B cell (primary cell): ENCODE data around the gene VAC14. TPM values are rescaled to one million over a fixed set of nuclear protein-coding genes. Genes with fewer than 3 reads are reported as not detected.

ENCODE experiments used
- ATAC-seq: fragments of 200-7000 bp; cut with Tn5 transposase; one replicate; pipeline ENCODE4 v1.10.0; 2021; ENCODE audit warnings: low read depth, mild to moderate bottlenecking, moderate number of reproducible peaks, moderate library complexity
- CTCF ChIA-PET: fragments of 350-600 bp; sonication (Branson Sonifier 250); formaldehyde crosslinking; loops from one replicate; lab custom pipeline; 2021; ENCODE audit warnings: antibody characterized with exemption, inconsistent platforms; lab: Charles Lee
- POLR2A ChIA-PET: fragments of 350-600 bp; sonication (Branson Sonifier 250); formaldehyde crosslinking; loops from one replicate; lab custom pipeline; 2021; ENCODE audit warnings: antibody characterized with exemption; lab: Charles Lee
- DNase-seq: peaks from one replicate; pipeline ENCODE4 v3.0.0; 2013
- H2AFZ ChIP-seq: 2 replicates; pipeline ENCODE4 v1.6.1; 2012; ENCODE audit warnings: mild to moderate bottlenecking, low read depth, low read length; ENCODE audit not compliant: insufficient read depth, poor library complexity, severe bottlenecking
- H3K27ac ChIP-seq, 2 donors: 1 replicate in 1 of 2; 2 replicates in 1 of 2; pipeline ENCODE4 v1.5.1; 2012 to 2013; ENCODE audit warnings: low read length in 2 of 2, mild to moderate bottlenecking in 2 of 2, moderate library complexity in 1 of 2
- H3K27me3 ChIP-seq, 4 experiments: fragments of 200-600 bp in 1 of 4; sonication (generic) in 1 of 4; replicated peaks in 1 of 4; 1 replicate in 2 of 4; 2 replicates in 2 of 4; pipeline versions ENCODE4 v1.6.1 to v1.7.0; 2013 to 2016; ENCODE audit warnings: low read length in 3 of 4, mild to moderate bottlenecking in 2 of 4, mixed read lengths in 1 of 4, moderate library complexity in 1 of 4; ENCODE audit not compliant: insufficient read depth in 4 of 4, control insufficient read depth in 3 of 4; ENCODE audit errors: control extremely low read depth in 1 of 4
- H3K36me3 ChIP-seq, 2 experiments: replicated peaks in 1 of 2; 1 replicate in 1 of 2; 2 replicates in 1 of 2; pipeline versions ENCODE4 v1.6.1 to v1.7.1; 2013; ENCODE audit warnings: low read length in 1 of 2; ENCODE audit not compliant: insufficient read depth in 2 of 2, control insufficient read depth in 1 of 2; ENCODE audit errors: control extremely low read depth in 1 of 2, extremely low read depth in 1 of 2
- H3K4me1 ChIP-seq, 2 donors: fragments of 200-600 bp in 1 of 2; sonication (generic) in 1 of 2; 1 replicate in 1 of 2; 2 replicates in 1 of 2; pipeline versions ENCODE4 v1.5.1 to v1.6.1; 2013 to 2017; ENCODE audit warnings: low read length in 2 of 2; ENCODE audit not compliant: control insufficient read depth in 2 of 2, insufficient read depth in 2 of 2
- H3K4me2 ChIP-seq: replicated peaks from 2 replicates; pipeline ENCODE3; 2012; ENCODE audit warnings: mild to moderate bottlenecking, low read depth, low read length; ENCODE audit not compliant: poor library complexity, severe bottlenecking
- H3K4me3 ChIP-seq, 5 experiments: fragments of 200-600 bp in 1 of 5; sonication (generic) in 1 of 5; 1 replicate in 3 of 5; 2 replicates in 2 of 5; pipeline versions ENCODE4 v1.5.1 to v1.7.0; 2011 to 2016; ENCODE audit warnings: low read length in 4 of 5, mild to moderate bottlenecking in 4 of 5, low read depth in 2 of 5, control low read depth in 1 of 5, moderate library complexity in 1 of 5; ENCODE audit not compliant: insufficient read depth in 1 of 5; ENCODE audit errors: control extremely low read depth in 1 of 5, extremely low read depth in 1 of 5
- H3K79me2 ChIP-seq: fragments of 200-600 bp; sonication (generic); one replicate; pipeline ENCODE4 v1.6.0; 2016; ENCODE audit warnings: low read length; ENCODE audit not compliant: control insufficient read depth, insufficient read depth
- H3K9ac ChIP-seq: fragments of 200-600 bp; sonication (generic); 2 replicates; pipeline ENCODE4 v1.6.1; 2017; ENCODE audit warnings: mild to moderate bottlenecking, low read length, moderate library complexity
- H3K9me3 ChIP-seq, 3 donors: one replicate each; pipeline versions ENCODE4 v1.6.1 to v1.7.1; 2013; ENCODE audit warnings: low read length in 2 of 3; ENCODE audit not compliant: control insufficient read depth in 2 of 3, insufficient read depth in 1 of 3; ENCODE audit errors: control extremely low read depth in 1 of 3
- H4K20me1 ChIP-seq: 2 replicates; pipeline ENCODE4 v1.6.0; 2012; ENCODE audit warnings: mild to moderate bottlenecking, low read length; ENCODE audit not compliant: insufficient read depth, control insufficient read depth, poor library complexity, severe bottlenecking
- H3K27ac Mint-ChIP-seq: one replicate; pipeline ENCODE4 v1.8.0; 2021; ENCODE audit warnings: mixed read lengths
- H3K27me3 Mint-ChIP-seq: one replicate; pipeline ENCODE4 v1.8.0; 2021; ENCODE audit warnings: mixed read lengths
- H3K4me1 Mint-ChIP-seq: one replicate; pipeline ENCODE4 v1.8.0; 2021; ENCODE audit warnings: mixed read lengths
- H3K4me3 Mint-ChIP-seq: one replicate; pipeline ENCODE4 v1.8.0; 2021; ENCODE audit warnings: mixed read lengths
- H3K9me3 Mint-ChIP-seq: one replicate; pipeline ENCODE4 v1.8.0; 2022; ENCODE audit warnings: mixed read lengths; ENCODE audit not compliant: insufficient read depth
- CTCF ChIP-seq: fragments of 200-600 bp; IDR thresholded peaks from one replicate; pipeline ENCODE4 v1.8.0; 2022; ENCODE audit warnings: antibody characterized with exemption, mild to moderate bottlenecking
- EZH2 ChIP-seq: IDR thresholded peaks from 2 replicates; pipeline ENCODE4 v1.6.1; 2012; ENCODE audit warnings: borderline replicate concordance, low read depth, mild to moderate bottlenecking, moderate library complexity, low read length; ENCODE audit not compliant: insufficient read depth, poor library complexity, severe bottlenecking
- whole genome bisulfite sequencing: methylation state at CpG from one replicate; pipeline ENCODE4 v1.1.5; 2013; ENCODE audit warnings: missing lambda C conversion rate; ENCODE audit not compliant: insufficient coverage; 5-methylcytosine and 5-hydroxymethylcytosine counted together
- intact Hi-C: fragments of 100-400 bp; cut with micrococcal nuclease; formaldehyde crosslinking; loops from one replicate; pipeline ENCODE4 v1.10.0; 2022
- polyA plus RNA-seq: library from polyadenylated mRNA; depleted of rRNA; stranded (reverse); fragments of >200 nt; gene quantifications from 2 replicates; pipeline ENCODE4 v1.2.3, GENCODE V29; 2012
- total RNA-seq, 2 donors: library from RNA; stranded (reverse); fragments of 120-200 nt in 1 of 2; gene quantifications; 1 replicate in 1 of 2; 2 replicates in 1 of 2; pipeline versions ENCODE4 v1.2.3 to v1.2.4, GENCODE V29; 2013 to 2022

Gene VAC14
- total and polyA plus RNA-seq, 2 donors (not counting 1 experiment from before 2014, with no cell fraction given), result 42.6 to 64.7 TPM

GRCh38 chr16:70808371-70808770 lies 7.4 kb upstream of the VAC14 start:
- no peak overlapping the region for H3K9ac ChIP-seq
- Mint-ChIP-seq H3K4me3 (no peak overlapping the region), H3K4me1 (no peaks in the 10 kb centered on the region), H3K9me3 (no peaks in the 10 kb centered on the region), H3K27ac (no peak overlapping the region), H3K27me3 (peaks cover 27% of the 10 kb centered on the region)
- no peak overlapping the region for H2AFZ ChIP-seq
- H3K27me3 ChIP-seq, result peaks cover 0 to 11% (median 3%) of the 10 kb centered on the region in 4 experiments
- no peaks in the 10 kb centered on the region for H3K79me2 ChIP-seq
- ChIA-PET POLR2A (no interaction called here), CTCF (no interaction called here)
- H3K27ac ChIP-seq, result no peak overlapping the region
- no peak overlapping the region for H3K4me3 ChIP-seq
- TF ChIP-seq EZH2, result no peak
- no peak for TF ChIP-seq CTCF
- H3K36me3 ChIP-seq, result no peaks in the 10 kb centered on the region
- no peak overlapping the region for H3K4me2 ChIP-seq
- ATAC-seq (no peak), DNase-seq (no peak)
- no peaks in the 10 kb centered on the region for H3K4me1 ChIP-seq
- intact Hi-C loops, result loop anchor here (10.0 kb wide), 1 partner anchor 1286 kb away; the partner anchor contains the start of genes DHX38 and TXNL4B
- H4K20me1 ChIP-seq, result no peaks in the 10 kb centered on the region
- H3K9me3 ChIP-seq, result no peaks in the 10 kb centered on the region

GRCh38 chr16:70805787-70806186 lies 4.8 kb upstream of the VAC14 start:
- peaks cover 0 to 4% of the 10 kb centered on the region in 2 donors for H3K4me1 ChIP-seq
- Mint-ChIP-seq H3K27ac (no peak overlapping the region), H3K9me3 (no peaks in the 10 kb centered on the region), H3K4me3 (no peak overlapping the region), H3K4me1 (peaks cover 8% of the 10 kb centered on the region), H3K27me3 (peaks cover 27% of the 10 kb centered on the region)
- H3K27ac ChIP-seq, result no peak overlapping the region
- H3K4me3 ChIP-seq, result no peak overlapping the region
- no peaks in the 10 kb centered on the region for H4K20me1 ChIP-seq
- DNase-seq, result no peak
- H3K9ac ChIP-seq, result no peak overlapping the region
- peaks cover 0 to 2% (median 2%) of the 10 kb centered on the region in 3 donors for H3K9me3 ChIP-seq
- peaks cover 0 to 11% (median 3%) of the 10 kb centered on the region in 4 experiments for H3K27me3 ChIP-seq
- no peaks in the 10 kb centered on the region for H3K79me2 ChIP-seq
- ChIA-PET CTCF (no interaction called here), POLR2A (no interaction called here)
- intact Hi-C loops, result loop anchor here (10.0 kb wide), 1 partner anchor 1289 kb away; the partner anchor contains the start of genes DHX38 and TXNL4B
- H3K36me3 ChIP-seq, result no peaks in the 10 kb centered on the region
- WGBS, result no CpG with 5 or more reads among the region's 3 CpGs
- no peak overlapping the region for H2AFZ ChIP-seq
- ATAC-seq, result no peak
- no peak overlapping the region for H3K4me2 ChIP-seq
- no peak for TF ChIP-seq CTCF
- TF ChIP-seq EZH2, result no peak
